Fibroblast of mammary gland (primary cell): Measurements from ENCODE around the gene TPSB2.

Experiments
- DNase-seq: peaks from one replicate; pipeline ENCODE4 v3.0.0-alpha.2; 2010; ENCODE audit warnings: low read depth
- H3K4me3 ChIP-seq: 2 replicates; pipeline ENCODE4 v1.5.1; 2011; ENCODE audit warnings: low read depth, mild to moderate bottlenecking, low read length, moderate library complexity; ENCODE audit not compliant: control insufficient read depth
- TF ChIP-seq, protein P1 (sequence below): conservative IDR thresholded peaks from 2 replicates; pipeline ENCODE4 v1.5.1; 2011; ENCODE audit warnings: low read depth, low read length, inconsistent platforms; ENCODE audit not compliant: control insufficient read depth, insufficient read depth

The TPSB2 gene

DNA sequence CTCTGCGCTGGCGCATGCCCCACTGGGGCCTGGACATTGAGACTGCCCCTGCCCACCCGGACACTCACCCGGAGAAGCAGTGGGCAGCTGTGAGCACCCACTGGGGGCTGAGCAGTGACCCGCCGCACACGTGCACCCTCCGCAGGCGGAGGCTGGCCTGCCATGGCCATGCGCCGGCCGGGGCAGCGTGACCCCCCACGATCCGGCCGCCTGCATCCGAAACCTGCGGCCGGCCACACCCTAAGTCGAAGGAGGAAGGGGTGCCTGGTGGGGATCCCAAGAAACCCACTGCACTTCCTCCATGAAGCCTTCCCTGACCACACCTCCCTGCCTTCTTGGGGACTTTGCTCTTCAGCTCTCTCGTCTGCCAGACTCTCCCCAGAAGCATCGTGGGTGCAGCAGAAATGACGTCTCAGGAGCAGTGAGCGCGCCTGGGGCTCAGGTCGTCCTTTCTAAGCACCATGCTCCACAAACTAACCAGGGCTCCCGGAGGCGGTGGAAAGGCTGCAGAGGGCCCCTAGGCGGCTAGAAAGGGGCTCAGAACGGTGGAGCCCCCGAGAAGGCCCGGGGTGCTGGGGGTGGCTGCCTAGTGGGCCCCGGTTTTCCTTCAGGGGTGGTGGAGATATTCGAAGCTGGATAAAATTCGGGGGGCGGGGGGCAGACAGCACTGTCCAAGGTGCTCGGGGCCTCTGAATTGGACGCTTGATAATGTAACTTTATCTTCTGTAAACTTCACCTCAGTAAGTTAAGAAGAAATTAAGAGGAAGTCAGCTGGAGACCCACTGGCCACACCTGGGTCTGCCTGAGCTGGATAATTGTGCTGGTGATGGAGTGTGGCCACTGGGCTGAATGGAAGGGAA lies 6.4 kb downstream of the TPSB2 start:
- TF ChIP-seq, protein P1, sequence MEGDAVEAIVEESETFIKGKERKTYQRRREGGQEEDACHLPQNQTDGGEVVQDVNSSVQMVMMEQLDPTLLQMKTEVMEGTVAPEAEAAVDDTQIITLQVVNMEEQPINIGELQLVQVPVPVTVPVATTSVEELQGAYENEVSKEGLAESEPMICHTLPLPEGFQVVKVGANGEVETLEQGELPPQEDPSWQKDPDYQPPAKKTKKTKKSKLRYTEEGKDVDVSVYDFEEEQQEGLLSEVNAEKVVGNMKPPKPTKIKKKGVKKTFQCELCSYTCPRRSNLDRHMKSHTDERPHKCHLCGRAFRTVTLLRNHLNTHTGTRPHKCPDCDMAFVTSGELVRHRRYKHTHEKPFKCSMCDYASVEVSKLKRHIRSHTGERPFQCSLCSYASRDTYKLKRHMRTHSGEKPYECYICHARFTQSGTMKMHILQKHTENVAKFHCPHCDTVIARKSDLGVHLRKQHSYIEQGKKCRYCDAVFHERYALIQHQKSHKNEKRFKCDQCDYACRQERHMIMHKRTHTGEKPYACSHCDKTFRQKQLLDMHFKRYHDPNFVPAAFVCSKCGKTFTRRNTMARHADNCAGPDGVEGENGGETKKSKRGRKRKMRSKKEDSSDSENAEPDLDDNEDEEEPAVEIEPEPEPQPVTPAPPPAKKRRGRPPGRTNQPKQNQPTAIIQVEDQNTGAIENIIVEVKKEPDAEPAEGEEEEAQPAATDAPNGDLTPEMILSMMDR: no peak
- H3K4me3 ChIP-seq: no peak overlapping the region
- no peak for DNase-seq

DNA sequence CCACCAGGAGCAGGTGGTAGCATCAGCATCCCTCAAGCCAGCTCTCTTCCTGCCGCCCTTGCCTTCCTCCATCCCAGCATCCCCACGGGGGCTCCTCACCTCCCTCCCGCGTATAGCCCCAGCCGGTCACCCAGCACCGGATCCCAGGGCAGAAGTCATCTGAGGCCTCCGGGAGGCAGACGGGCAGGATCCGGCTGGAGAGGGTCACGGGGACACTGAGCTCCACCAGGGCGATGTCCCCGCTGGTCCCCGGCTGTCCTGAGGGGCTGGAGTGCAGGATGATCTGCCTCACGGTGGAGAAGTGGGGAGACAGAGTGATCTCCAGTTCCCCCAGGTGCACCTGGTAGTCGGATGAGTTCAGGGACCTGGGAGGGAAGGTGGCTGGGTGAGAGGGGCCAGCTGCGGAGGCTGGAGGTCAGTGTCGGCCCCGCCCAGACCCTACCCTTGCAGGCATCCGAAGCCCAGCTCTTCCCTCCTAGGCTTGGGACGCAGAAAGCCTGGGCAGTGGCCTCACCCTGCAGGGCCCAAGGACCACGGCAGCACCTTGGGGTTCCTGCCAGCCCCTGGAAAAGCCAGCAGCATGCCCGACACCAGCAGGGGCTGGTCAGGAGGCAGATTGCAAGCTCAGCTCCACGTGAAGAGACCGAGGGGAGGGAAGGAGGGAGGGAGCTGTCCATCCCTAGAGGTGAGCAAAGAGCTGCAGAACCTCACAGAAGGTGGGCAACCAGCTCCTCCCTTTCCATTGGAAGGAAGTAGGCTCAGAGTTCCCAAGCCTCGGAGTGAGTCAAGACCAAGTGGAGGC lies 7.2 kb downstream of the TPSB2 start:
- no peak for DNase-seq
- TF ChIP-seq, protein P1: no peak
- no peak overlapping the region for H3K4me3 ChIP-seq

DNA sequence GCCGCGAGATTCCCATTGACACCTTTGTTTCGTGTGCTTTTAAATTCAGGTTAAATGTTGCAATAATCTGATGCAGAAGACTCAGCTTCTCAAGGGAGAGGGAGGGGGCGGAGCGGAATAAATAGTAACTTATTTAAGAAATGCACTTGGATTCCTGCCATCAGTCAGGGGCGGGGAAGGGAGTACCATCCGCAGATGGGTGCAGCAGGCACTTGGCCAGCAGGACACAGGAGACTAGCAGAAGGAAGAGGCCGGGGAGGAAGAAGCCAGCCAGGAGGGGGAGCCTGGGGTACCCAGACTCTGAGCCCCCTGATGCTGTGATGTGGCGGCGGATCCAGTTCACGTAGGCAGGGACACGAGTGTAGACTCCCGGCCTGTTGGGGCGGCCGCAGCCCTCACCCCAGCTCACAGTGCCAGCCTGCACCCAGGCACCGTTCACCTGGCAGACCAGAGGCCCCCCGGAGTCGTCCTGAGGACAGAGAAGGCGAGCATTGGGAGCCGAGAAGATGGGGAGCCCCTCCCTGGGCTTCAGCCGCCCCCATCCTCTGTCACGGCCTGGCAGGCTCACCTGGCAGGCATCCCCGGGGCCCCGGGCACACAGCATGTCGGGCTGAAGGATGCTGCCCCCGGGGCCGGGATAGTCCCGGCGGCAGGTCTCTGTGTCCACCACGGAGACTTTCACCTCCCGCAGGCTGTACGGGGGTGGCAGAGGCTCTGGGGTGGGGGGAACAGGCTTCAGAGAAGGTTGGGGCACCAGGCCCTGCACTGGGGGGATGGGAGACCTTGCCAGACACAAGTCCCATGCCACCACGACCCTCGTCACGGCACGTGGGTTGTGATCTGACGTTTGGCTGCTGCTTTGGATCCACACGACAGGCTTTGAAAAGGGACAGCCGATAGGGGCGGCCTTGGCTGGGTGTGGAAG lies 8.1 kb downstream of the TPSB2 start:
- H3K4me3 ChIP-seq: no peak overlapping the region
- TF ChIP-seq, protein P1: no peak
- DNase-seq: no peak

DNA sequence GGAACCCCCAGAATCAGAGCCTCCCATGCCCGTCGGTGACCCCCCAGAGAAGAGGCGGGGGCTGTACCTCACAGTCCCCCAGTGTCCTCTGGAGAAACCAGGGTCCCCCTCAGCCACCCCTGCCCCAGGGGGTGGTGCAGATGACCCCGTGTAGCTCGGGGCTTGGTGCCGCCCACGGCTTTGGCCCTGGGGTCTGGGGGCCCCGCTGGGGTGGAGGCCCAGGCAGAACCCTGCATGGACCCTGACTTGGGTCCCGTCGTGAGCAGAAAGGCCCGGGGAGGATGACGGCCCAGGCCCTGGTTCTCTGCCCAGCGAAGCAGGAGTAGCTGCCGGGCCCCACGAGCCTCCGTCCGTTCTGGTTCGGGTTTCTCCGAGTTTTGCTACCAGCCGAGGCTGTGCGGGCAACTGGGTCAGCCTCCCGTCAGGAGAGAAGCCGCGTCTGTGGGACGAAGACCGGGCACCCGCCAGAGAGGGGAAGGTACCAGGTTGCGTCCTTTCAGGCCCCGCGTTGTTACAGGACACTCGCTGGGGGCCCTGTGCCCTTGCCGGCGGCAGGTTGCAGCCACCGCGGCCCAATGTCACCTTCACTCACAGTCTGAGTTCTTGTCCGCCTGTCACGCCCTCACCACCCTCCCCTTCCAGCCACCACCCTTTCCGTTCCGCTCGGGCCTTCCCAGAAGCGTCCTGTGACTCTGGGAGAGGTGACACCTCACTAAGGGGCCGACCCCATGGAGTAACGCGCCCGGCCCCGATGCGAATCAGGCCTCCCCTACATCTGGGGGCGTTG lies 8.9 kb downstream of the TPSB2 start:
- TF ChIP-seq, protein P1: no peak
- no peak for DNase-seq
- H3K4me3 ChIP-seq: no peak overlapping the region

DNA sequence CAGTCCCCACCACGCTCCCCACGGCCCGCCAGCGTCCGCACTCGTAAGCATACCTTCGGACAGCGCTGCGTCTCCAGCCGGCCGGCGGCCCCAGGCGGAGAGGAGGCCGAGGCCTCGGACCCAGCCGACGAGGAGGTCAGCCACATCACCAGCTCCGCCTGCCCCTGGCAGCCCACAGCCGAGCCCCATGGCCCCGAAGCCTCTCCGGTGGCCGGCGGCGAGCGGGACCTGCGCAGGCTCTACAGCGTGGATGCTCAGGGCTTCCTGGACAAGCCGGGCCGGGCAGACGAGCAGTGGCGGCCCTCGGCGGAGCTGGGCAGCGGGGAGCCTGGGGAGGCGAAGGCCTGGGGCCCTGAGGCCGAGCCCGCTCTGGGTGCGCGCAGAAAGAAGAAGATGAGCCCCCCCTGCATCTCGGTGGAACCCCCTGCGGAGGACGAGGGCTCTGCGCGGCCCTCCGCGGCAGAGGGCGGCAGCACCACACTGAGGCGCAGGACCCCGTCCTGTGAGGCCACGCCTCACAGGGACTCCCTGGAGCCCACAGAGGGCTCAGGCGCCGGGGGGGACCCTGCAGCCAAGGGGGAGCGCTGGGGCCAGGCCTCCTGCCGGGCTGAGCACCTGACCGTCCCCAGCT lies 9.8 kb downstream of the TPSB2 start:
- TF ChIP-seq, protein P1: no peak
- H3K4me3 ChIP-seq: no peak overlapping the region
- DNase-seq: no peak
